ENCODE measurements around the gene COL21A1.

The COL21A1 gene

GRCh38 chr6:56073761-56074160 lies 173.6 kb downstream of the COL21A1 start:
- Mint-ChIP-seq H3K9me3 (peaks cover 13% of the 10 kb centered on the region), H3K27ac (no peak overlapping the region), H3K4me3 (no peak overlapping the region), H3K27me3 (ENCODE audit: low read depth) (no peaks in the 10 kb centered on the region), H3K36me3 (ENCODE audit: low read depth) (peaks cover 12% of the 10 kb centered on the region), H3K4me1 (no peaks in the 10 kb centered on the region)
- no peak for TF ChIP-seq CTCF (IDR thresholded peaks at IDR 0.05; ENCODE audit: unreplicated experiment in 3 of 3)

- no peaks in the 10 kb centered on the region for H3K4me1 Mint-ChIP-seq
Observed at GRCh38 chr6:56073315-56073714, 174.1 kb downstream of the COL21A1 start.

GRCh38 chr6:56072856-56073255 lies 174.5 kb downstream of the COL21A1 start:
- Mint-ChIP-seq H3K4me1 (no peaks in the 10 kb centered on the region), H3K27ac (no peak overlapping the region), H3K36me3 (ENCODE audit: low read depth) (peaks cover 9% of the 10 kb centered on the region), H3K9me3 (peaks cover 11% of the 10 kb centered on the region), H3K27me3 (ENCODE audit: low read depth) (no peaks in the 10 kb centered on the region), H3K4me3 (no peak overlapping the region)
- no peak for TF ChIP-seq CTCF (IDR thresholded peaks at IDR 0.05; ENCODE audit: unreplicated experiment in 3 of 3)

More at GRCh38 chr6:56073315-56073714, 174.1 kb downstream of the COL21A1 start:
- peaks cover 12% of the 10 kb centered on the region for H3K36me3 Mint-ChIP-seq (ENCODE audit: low read depth)
- no peak overlapping the region for H3K27ac Mint-ChIP-seq
- peaks cover 13% of the 10 kb centered on the region for H3K9me3 Mint-ChIP-seq
- no peaks in the 10 kb centered on the region for H3K27me3 Mint-ChIP-seq (ENCODE audit: low read depth)
- TF ChIP-seq CTCF (IDR thresholded peaks at IDR 0.05; ENCODE audit: unreplicated experiment in 3 of 3), result no peak
- no peak overlapping the region for H3K4me3 Mint-ChIP-seq

- Mint-ChIP-seq H3K4me3 (no peak overlapping the region), H3K9me3 (no peaks in the 10 kb centered on the region), H3K27ac (no peak overlapping the region), H3K36me3 (ENCODE audit: low read depth) (no peaks in the 10 kb centered on the region), H3K4me1 (peaks cover 10% of the 10 kb centered on the region), H3K27me3 (ENCODE audit: low read depth) (no peaks in the 10 kb centered on the region)
- no peak for TF ChIP-seq CTCF (IDR thresholded peaks at IDR 0.05; ENCODE audit: unreplicated experiment in 3 of 3)
Observed at GRCh38 chr6:56065408-56065807, 182.0 kb downstream of the COL21A1 start.

GRCh38 chr6:56062836-56063235 lies 184.5 kb downstream of the COL21A1 start:
- Mint-ChIP-seq H3K36me3 (ENCODE audit: low read depth) (no peaks in the 10 kb centered on the region), H3K27ac (peak overlapping the region in 1 of 3 experiments; percentile 31), H3K4me1 (peaks cover 10% of the 10 kb centered on the region), H3K9me3 (no peaks in the 10 kb centered on the region), H3K4me3 (no peak overlapping the region), H3K27me3 (ENCODE audit: low read depth) (no peaks in the 10 kb centered on the region)
- TF ChIP-seq CTCF (IDR thresholded peaks at IDR 0.05; ENCODE audit: unreplicated experiment in 3 of 3), result no peak

GRCh38 chr6:56058636-56059035 lies 188.7 kb downstream of the COL21A1 start:
- Mint-ChIP-seq H3K9me3 (no peaks in the 10 kb centered on the region), H3K4me1 (peaks cover 10% of the 10 kb centered on the region), H3K36me3 (ENCODE audit: low read depth) (no peaks in the 10 kb centered on the region), H3K27me3 (ENCODE audit: low read depth) (no peaks in the 10 kb centered on the region), H3K27ac (no peak overlapping the region), H3K4me3 (no peak overlapping the region)
- TF ChIP-seq CTCF (IDR thresholded peaks at IDR 0.05; ENCODE audit: unreplicated experiment in 3 of 3), result no peak

All from nephron (organoid).